ENCODE measurements around the gene YAE1.
"Not testable (repeated sequence)": the region's sequence is repeated elsewhere in the genome, so short reads cannot be mapped to it uniquely, and the experiment has no call there.

YAE1 gene

GRCh38 chr7:39566023-39566921, at the start of gene YAE1:
TSS of gene YAE1 (plus strand) at chr7:39566404. CDS start at chr7:39566419, 15 bp downstream.
- intact Hi-C loops (cut with DNase I) = loop anchor here (5.0 kb wide), 1 partner anchor 56 kb away; the partner anchor contains the start of gene RALA
- peak; percentile 77 to 94 (median 90) for DNase-seq

GRCh38 chr7:39516498-39516897, 49.7 kb upstream of the YAE1 start:
- DNase-seq = no peak
- intact Hi-C loops (cut with DNase I) = no loop called here

GRCh38 chr7:39517240-39517639, 49.0 kb upstream of the YAE1 start:
- intact Hi-C loops (cut with DNase I) = no loop called here

GRCh38 chr7:39525926-39526325, 40.3 kb upstream of the YAE1 start:
- intact Hi-C loops (cut with DNase I) = no loop called here
- no peak for DNase-seq

More at GRCh38 chr7:39517240-39517639, 49.0 kb upstream of the YAE1 start:
- no peak for DNase-seq

GRCh38 chr7:39526666-39527065, 39.5 kb upstream of the YAE1 start:
- intact Hi-C loops (cut with DNase I) = no loop called here
- no peak for DNase-seq

GRCh38 chr7:39527296-39527695, 38.9 kb upstream of the YAE1 start:
- intact Hi-C loops (cut with DNase I) = no loop called here
- no peak for DNase-seq

GRCh38 chr7:39527951-39528350, 38.3 kb upstream of the YAE1 start:
- no peak for DNase-seq
- intact Hi-C loops (cut with DNase I) = no loop called here

- no peak for DNase-seq
- intact Hi-C loops (cut with DNase I) = no loop called here
Measured at GRCh38 chr7:39528849-39529248, 37.4 kb upstream of the YAE1 start.

GRCh38 chr7:39529582-39529981, 36.6 kb upstream of the YAE1 start:
- no peak for DNase-seq
- intact Hi-C loops (cut with DNase I) = no loop called here

GRCh38 chr7:39530971-39531370, 35.2 kb upstream of the YAE1 start:
- no peak for DNase-seq
- intact Hi-C loops (cut with DNase I) = no loop called here

- intact Hi-C loops (cut with DNase I) = no loop called here
- no peak for DNase-seq
Measured at GRCh38 chr7:39531818-39532217, 34.4 kb upstream of the YAE1 start.

- no peak for DNase-seq
- intact Hi-C loops (cut with DNase I) = no loop called here
Measured at GRCh38 chr7:39532832-39533231, 33.4 kb upstream of the YAE1 start.

- no peak for DNase-seq
- intact Hi-C loops (cut with DNase I) = no loop called here
Measured at GRCh38 chr7:39534599-39534998, 31.6 kb upstream of the YAE1 start.

- intact Hi-C loops (cut with DNase I) = no loop called here
- DNase-seq = no peak
Measured at GRCh38 chr7:39535064-39535463, 31.1 kb upstream of the YAE1 start.

- intact Hi-C loops (cut with DNase I) = no loop called here
- DNase-seq = no peak
Measured at GRCh38 chr7:39535720-39536119, 30.5 kb upstream of the YAE1 start.

GRCh38 chr7:39536951-39537350, 29.3 kb upstream of the YAE1 start:
- no peak for DNase-seq
- intact Hi-C loops (cut with DNase I) = no loop called here

GRCh38 chr7:39539816-39540215, 26.4 kb upstream of the YAE1 start:
- DNase-seq = no peak
- intact Hi-C loops (cut with DNase I) = no loop called here

GRCh38 chr7:39540320-39540719, 25.9 kb upstream of the YAE1 start:
- intact Hi-C loops (cut with DNase I) = no loop called here
- DNase-seq = no peak

GRCh38 chr7:39541511-39541910, 24.7 kb upstream of the YAE1 start:
- no peak for DNase-seq
- intact Hi-C loops (cut with DNase I) = no loop called here

GRCh38 chr7:39544774-39545173, 21.4 kb upstream of the YAE1 start:
- DNase-seq; intact Hi-C loops (cut with DNase I): not testable (repeated sequence)

- intact Hi-C loops (cut with DNase I) = no loop called here
- no peak for DNase-seq
Measured at GRCh38 chr7:39547336-39547735, 18.9 kb upstream of the YAE1 start.

All from head of caudate nucleus (tissue), 42 donors.